Embryonic facial prominence (tissue), 1 donor: ENCODE results near the gene ETV6.

ENCODE experiments used
- DNase-seq: peaks from one replicate; pipeline ENCODE4 v3.0.0-alpha.2; 2016; ENCODE audit errors: extremely low spot score

ETV6 gene

GRCh38 chr12:11776316-11776715 lies 126.8 kb downstream of the ETV6 start:
- DNase-seq: no peak

- no peak for DNase-seq
These were observed 128.0 kb downstream of the ETV6 start for GRCh38 chr12:11777451-11777850.

GRCh38 chr12:11777962-11778361 lies 128.5 kb downstream of the ETV6 start:
- DNase-seq: no peak

DNA sequence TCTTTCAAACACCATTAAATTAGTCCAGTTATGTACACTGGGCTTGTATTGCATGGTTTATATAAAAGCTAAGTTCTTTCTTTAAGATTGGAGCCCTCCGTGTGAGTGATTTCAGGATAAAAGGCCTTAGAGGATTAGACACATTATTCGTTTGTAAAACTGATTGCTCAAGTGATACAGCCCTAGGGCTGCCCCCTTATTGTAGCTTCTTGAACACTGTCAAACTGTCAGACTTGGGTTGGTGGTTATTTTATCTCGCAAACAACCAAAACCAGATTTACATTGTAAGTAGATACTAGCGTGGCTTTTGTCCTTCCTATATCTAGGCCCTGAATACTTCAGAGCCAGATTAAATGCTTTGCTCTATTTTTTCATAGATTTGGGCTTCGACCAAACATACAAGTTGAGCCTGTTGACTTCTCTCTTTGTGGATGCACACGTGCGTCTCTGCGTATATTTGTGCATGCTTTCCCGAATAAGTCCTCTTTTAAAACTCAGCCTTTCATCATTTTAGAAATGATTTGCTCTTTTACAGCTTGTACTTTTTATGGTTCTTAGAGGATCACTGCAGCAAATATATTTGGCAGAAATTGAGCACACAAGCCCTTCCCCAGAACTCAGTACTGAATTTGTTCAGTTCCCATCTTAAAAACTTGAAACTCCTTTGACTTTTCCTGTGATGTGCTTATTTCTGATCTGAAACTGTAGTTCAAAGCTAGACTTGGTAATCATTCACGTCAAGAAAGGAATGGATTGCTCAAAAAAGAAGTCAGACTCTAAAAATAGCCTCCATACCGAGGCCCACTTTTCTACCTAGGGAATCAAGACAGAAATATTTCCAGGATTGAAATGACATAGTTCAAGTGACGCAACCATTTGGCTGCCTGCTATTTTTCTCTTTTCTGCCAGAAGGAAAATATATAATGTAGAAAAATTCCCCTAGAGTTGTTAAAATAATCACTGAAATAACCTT lies 129.5 kb downstream of the ETV6 start:
- DNase-seq: no peak

GRCh38 chr12:11780521-11781101 lies 131.1 kb downstream of the ETV6 start:
- DNase-seq: no peak

- DNase-seq: no peak
These were observed 133.5 kb downstream of the ETV6 start for GRCh38 chr12:11782914-11783420.

GRCh38 chr12:11785712-11786111 lies 136.2 kb downstream of the ETV6 start:
- no peak for DNase-seq

DNA sequence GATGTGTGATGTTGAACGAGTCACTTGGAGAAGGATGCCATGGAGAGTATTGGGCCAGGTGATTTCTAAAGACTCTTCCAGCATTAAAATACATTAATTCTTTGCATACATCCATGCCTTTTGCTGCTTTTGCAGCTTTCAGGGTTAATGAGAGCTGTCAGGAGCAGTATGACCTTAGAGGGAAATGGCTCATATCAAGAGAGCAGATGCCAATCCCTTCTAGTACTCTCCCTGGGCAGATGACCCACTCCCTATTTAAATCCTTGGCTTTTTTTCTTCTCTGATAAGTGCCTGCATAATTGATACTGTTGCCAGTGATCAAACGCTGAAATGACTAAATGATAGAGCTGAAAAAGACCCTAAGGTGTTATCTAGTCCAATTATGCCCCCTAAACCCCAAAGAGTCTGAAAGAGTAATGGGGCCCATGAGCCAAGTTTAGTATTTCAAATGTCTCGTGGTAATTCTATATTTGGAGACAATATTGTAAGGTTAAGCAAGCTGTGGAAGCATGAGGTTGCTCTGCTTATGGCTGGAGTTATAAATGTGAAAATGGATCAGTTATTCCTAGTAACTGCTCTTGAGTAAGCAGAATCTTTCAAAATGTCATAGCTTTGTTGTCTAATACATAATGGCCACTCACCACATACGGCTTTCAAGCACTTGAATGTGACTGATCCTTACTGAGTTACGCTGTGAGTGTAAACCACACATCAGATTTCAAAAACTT lies 137.3 kb downstream of the ETV6 start:
- no peak for DNase-seq

GRCh38 chr12:11787437-11787836 lies 138.0 kb downstream of the ETV6 start:
- no peak for DNase-seq

DNA sequence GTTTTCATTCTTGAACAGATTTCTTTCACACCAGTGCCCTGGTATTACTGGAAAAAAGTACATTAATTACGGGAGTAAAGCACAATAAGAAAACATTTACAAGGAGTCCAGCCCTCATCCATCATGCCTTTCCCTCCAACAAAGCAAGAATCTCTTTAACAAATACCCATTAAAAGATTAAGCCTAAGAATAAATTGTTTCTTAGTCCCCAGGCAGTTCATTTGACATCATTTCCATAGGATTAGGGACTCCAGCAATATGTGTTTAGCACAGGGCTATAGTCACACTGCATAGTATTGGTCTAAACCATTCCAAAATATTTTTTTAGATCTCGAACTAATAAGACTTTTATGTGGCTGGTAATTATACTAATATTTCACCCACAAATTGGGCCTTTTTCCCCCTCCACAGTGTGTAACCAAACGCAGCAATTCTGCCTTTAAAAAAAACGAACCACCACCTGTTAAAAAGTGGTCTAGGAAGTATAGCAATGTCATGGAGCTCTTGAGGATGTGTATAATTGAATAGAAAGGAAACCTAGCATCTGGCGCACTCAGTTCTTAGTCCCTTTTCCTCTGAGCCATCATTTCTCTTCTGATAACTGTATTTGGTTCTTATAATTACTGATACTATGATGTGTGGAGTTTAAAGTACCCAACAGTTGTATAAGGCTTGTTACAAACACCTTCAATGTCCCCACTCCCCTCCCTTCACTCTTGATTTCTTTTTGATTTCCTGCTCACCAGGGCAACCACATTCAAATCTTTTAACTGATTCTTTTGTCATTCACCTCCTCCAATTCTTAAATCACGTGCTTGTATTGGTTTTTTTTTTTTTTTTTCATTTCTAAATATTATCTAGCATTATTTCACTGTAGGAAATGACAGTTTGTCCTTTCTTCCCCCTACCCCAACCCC lies 138.7 kb downstream of the ETV6 start:
- DNase-seq: no peak

- no peak for DNase-seq
These were observed 144.6 kb downstream of the ETV6 start for GRCh38 chr12:11793921-11794710.

DNA sequence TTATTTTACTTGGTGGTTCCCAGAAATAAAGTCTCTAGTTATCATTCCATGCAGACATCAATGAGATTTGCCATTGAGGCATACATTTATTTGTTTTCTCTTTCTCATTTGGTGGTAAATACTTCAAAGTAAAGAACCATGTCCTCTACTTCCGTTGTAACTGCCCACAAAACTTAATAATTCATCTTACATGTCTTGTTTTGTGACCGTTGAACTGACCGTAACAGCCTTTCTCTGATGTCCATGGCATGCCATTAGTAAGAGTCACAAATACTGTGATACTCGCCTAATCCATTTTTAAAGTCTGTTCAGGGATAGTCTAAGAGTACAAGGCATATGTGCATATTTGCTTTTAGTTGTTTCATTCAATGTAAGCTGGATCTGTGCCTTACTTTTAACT lies 145.3 kb downstream of the ETV6 start:
- DNase-seq: no peak

- no peak for DNase-seq
These were observed 145.9 kb downstream of the ETV6 start for GRCh38 chr12:11795192-11795912.

- DNase-seq: no peak
These were observed 146.5 kb downstream of the ETV6 start for GRCh38 chr12:11795913-11796459.

DNA sequence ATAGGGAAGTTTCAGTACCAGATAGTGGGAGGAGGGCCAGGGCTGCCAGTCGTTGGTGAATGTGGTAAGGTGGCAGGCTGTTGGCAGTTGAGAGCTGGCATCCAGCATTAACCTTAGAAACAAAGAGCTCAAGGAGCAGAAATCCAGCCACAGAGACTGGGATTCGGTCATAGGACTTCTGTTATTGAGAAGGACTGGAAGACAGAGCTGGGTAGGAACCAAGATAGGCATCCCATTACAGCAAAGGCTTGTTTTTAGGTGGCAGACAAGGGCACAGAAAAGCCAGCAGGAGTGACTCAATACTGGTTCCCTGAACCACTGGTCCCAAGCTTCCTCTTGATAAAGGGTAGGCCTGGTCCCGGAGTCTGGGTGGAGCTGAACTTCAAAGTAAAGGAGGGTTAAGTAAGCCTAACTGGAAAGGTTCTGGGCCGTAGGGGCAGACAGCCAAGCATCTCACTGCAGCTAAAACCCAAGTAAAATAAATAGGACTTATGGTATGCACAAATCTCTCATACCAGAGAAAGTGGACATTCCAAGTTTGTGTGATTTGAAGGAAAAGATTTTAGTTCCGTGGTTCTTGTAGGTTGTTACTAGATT lies 147.9 kb downstream of the ETV6 start:
- no peak for DNase-seq

DNA sequence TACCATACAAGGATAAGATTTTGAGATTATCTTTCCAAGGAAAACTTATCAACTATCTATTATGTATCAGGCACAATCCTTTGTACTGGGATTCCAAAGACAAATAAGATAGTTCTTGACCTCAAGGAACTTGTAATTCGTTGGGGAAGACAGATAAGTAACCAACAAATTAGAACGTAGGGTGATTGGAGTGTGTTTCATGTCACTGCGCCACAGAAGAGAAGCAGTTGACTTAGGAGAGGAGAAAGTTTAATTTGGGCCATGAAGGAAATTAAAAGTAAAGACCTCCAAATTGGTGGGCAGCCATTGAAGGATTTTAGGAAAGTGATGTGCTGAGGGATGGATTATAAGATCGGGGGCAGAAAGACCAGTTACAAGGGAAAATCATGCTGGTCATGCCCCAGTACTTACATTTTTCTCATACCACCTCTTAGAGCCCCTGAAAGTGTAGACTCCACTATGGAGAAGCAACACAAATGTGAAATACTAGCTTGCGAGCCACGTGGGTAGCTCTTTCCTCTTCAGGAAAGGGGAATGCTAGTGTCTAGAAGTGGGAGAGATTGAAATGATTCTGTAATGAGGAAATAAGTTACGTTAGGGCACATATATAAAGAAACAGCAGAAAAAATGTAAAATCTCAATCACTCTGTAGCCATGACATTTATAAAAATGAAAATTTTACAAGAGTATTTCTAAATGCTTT lies 148.7 kb downstream of the ETV6 start:
- DNase-seq: no peak

GRCh38 chr12:11798856-11799501 lies 149.5 kb downstream of the ETV6 start:
- no peak for DNase-seq

GRCh38 chr12:11799502-11799873 lies 150.0 kb downstream of the ETV6 start:
- no peak for DNase-seq
